HG02610 (cell line): ENCODE data around the gene SLC35A5.
"Not testable (repeated sequence)": the region's sequence is repeated elsewhere in the genome, so short reads cannot be mapped to it uniquely, and the experiment has no call there.

ENCODE experiments used
- ATAC-seq: cut with Tn5 transposase; IDR thresholded peaks from one replicate; pipeline ENCODE4 v1.9.1; 2021; ENCODE audit warnings: mild to moderate bottlenecking, moderate library complexity; ENCODE audit not compliant: unreplicated experiment

SLC35A5 gene

GRCh38 chr3:112561734-112562529 is at the start of gene SLC35A5, which contains the start of gene ATG3:
Gene SLC35A5 (plus strand): TSS chr3:112562045. CDS start chr3:112563404, 1,359 bp downstream.
Gene ATG3 (minus strand): TSS chr3:112561962. CDS start chr3:112561528, 434 bp downstream.
- ATAC-seq, result peak; percentile 78

DNA sequence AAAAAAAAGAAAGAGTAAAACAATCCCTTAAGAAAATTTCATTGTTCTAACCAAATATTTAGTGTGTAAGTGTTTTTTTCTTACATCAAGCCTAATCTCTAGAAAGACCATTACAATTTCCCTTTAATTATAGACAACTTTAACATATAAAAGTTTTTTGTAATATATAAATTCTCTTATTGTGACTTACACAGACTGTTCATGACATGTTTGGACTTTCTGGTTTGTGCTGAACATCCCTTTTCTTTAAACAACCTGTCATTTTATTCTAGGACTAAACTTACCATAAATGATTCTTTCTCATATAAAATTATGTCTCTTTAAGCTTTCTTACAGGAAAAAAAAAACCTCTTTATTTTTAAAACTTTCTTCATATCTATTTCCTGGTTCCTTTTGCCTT is 49.5 kb upstream of the SLC35A5 start:
- no peak for ATAC-seq

DNA sequence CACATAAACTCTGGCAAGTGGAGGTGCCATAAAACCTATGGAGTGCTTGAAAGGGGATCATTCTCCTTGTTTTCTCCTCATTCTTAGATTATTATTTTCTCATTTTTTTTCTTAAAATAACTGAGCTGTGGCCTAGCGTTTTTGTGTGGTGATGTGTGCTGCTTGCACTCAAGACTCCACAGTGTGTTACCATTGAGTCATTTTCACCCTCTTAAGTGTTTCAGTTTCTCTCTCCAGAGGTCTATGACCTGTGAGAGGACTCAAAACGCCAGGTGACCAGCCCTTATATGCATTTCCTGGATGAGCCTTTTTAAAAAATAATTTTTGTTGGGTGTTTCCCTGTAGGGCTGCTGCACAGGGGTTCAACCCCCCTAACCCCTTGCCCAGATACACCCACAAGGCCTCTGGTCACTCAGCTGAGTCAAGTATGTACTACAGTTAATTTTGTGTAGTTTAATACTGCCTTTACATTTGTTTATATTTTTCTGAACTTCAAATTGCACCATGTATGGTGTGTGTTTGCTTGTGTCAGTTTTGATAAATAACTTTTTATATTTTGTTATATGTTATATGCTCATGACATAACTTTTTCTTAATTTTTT is 47.2 kb upstream of the SLC35A5 start:
- ATAC-seq, result peak; percentile 99

GRCh38 chr3:112518970-112519369 is 42.9 kb upstream of the SLC35A5 start:
- ATAC-seq, result not testable (repeated sequence)

- ATAC-seq, result peak; percentile 61
These were observed 42.3 kb upstream of the SLC35A5 start for GRCh38 chr3:112519424-112520001.

- not testable (repeated sequence) for ATAC-seq
These were observed 37.7 kb upstream of the SLC35A5 start for GRCh38 chr3:112524127-112524526.

DNA sequence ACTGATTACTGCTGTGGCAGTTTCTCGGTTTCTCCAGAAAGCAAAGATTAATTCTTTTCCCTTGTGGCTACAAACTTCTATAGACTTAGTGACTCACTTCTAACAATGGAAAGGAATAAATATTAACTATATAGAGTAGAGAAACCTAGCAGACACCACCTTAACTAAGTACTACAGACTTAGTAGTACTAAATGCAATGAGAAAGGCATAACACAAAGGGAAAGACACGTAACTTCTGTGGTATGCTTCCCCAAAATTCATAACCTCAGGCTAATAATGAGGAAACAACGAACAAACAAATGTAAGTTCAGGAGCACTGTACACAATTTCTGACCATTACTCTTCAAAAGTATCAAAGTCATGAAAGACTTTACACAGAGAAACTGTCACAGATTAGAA is 31.3 kb upstream of the SLC35A5 start:
- no peak for ATAC-seq

- no peak for ATAC-seq
These were observed 30.5 kb upstream of the SLC35A5 start for GRCh38 chr3:112531358-112531781.

DNA sequence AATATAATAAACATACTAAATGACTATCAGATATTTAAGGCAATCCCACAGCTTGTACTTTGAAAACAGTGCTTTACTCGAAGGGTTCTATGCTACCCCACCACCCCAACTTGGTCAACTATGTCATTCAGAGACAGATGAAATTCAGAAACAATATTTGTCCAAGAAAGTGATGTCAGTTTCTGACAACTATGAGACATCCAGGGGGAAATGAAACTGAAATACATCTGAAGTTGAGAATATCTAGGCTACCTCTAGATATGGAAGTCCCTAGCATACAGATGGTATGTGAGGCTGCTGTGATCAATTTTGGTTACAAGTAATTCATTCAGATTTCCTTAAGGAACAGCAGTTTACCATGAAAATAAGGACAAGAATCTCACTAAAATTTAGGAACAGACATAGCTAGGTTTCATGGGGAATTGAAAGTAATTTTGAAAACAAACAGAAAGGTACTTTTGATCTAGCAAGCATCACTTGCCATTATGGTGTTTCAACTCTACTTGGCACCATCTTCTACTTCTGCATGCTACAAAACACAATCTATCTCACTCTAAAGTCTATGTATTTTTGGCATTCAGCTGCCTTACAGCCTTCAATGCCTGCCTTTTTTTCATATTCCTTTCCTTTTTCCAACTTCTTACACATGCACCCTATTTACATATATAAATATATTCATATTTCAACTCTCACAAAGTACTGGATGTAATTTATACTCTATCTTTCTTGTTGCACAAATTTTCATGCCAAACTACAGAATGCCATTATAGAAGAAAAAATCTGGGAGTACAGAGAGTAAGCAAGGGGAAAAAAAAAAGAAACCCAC is 21.8 kb upstream of the SLC35A5 start:
- ATAC-seq, result peak; percentile 97

DNA sequence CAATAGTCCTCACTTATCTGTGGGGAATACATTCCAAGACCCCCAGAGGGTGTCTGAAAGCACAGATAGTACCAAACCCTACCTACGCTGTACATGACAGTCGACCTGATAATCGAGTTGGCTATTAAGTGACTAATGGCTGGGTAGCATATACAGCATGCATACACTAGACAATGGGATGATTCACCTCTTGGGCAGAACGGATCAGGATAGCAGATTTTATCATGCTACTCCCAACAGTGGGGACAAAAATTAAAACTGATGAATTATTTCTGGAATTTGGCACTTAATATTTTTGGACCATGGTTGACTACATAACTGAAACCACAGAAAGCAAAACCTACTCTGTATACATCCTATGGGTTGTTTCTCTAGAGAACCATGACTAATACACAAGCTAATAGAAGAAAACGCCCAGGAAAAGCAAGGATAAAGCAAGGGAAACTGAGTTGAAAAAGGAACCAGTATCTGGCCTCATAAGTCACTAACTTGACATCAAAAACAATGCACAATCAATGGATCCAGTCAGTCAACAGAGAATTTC is 15.6 kb upstream of the SLC35A5 start:
- no peak for ATAC-seq

GRCh38 chr3:112550859-112551258 is 11.0 kb upstream of the SLC35A5 start:
- ATAC-seq, result no peak

- no peak for ATAC-seq
These were observed 6.2 kb upstream of the SLC35A5 start for GRCh38 chr3:112555535-112556170.

- ATAC-seq, result no peak
These were observed 3.9 kb upstream of the SLC35A5 start for GRCh38 chr3:112557976-112558375.

GRCh38 chr3:112560307-112560706 is 1.5 kb upstream of the SLC35A5 start:
- ATAC-seq, result no peak

DNA sequence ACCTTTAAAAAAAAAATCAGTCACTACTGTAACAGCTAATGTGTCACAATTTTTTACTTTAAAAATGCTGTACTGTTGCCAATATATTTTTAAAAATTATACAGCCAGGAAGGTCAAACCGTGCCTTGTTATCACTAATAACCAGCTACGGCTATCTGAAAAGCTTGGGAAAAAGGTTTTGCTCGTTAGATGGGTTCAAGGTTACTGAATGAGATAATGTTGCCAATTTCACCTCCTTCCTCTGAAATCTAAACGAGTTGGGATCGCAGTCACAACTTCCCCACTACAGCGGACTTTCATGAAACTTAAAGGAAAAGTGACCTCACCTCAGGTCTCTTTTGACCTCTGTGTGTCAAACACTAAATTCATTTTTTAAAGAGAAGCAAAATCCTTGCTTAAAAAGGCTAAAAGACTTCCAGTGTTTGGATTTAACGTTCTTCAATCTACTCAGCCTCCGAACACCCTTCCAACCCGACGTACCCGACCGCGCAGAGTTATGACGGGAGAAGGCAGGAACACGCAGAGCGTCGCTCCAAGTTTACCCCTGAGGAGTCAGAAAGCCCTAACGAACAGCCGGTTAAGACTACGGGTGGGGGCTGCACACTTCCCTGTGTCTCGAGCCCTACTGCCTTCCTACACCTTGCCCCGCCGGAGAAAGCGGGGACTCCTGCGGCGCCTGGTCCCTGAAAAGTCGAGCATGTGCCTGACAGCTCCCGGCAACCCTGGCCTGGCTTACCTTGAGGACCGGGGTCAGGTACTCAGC is 943 bp upstream of the SLC35A5 start:
- ATAC-seq, result peak; percentile 28

DNA sequence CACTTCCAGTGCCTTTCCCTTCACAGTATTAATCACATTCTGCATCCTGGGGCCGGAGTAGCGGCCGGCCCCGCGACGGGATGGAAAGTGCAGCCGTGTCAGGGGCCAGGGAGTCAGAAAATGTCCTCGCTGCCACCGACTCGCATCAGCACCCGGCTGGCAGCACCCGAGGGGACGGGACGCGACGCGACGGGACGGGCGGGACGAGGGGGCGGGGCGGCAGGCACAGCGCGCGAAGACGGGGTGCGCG is 436 bp upstream of the SLC35A5 start:
- peak; percentile 45 for ATAC-seq

GRCh38 chr3:112564247-112564939 is 2.5 kb downstream of the SLC35A5 start:
- ATAC-seq, result not testable (repeated sequence)

DNA sequence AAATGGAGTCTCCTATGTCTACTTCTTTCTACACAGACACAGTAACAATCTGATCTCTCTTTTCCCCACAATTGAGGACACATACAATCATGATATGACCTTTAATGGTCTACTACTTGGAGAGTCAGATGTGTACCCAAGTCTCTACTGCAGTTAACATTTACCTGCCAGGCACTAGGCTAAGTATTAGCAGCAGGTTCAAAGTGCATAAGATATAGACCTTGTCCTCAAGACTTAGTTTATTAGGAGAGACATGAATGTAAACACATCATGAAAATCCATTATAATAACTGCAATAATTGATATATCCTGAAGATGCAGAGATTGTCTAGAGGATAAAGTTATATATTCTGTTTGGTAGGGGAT is 3.1 kb downstream of the SLC35A5 start:
- no peak for ATAC-seq

- ATAC-seq, result no peak
These were observed 6.8 kb downstream of the SLC35A5 start for GRCh38 chr3:112568642-112569041.
